ENCODE results near the gene RBFOX2. TPM values are rescaled to one million over a fixed set of nuclear protein-coding genes. Genes with fewer than 3 reads are reported as not detected.

RBFOX2 gene
- total and polyA plus RNA-seq, 3 donors from 2014 or later, result 53.4 to 85.2 (median 63.9) TPM

DNA sequence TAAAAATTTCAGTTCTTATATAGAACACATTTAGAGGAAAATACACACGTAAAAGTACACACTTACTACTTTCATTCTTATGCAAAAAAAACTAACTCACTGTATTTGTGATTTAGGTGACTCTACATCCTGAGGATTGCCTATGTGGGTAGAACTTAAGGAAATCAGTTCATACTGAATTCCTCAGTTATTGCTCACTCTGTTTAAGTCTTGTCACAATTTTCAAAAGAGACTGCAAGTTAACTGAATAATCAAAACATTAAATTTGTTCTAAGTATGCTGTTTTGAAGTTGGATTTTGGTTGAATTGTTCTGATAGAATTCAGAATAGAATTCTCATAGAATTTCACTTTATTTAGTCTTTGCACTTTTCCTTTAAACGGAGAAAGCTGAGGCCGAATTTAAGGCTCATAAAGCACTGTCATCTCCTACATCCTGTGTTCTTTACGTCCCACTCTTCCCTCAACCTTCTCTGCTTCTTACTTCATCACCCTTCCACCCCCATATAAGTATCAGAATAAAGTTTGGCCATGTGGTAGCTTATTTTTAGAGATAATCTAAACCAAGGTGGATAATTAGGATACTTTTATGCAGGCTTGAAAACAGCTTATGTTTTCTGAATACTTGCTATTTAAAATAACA, 251.2 kb downstream of the RBFOX2 start:
- intact Hi-C loops (cut with DNase I; ENCODE audit: low total_unique reads), result no loop called here
- no peak overlapping the region for H3K27ac ChIP-seq
- H3K4me1 ChIP-seq, result no peaks in the 10 kb centered on the region
- no peaks in the 10 kb centered on the region for H3K9me3 ChIP-seq
- H3K36me3 ChIP-seq (ENCODE audit: low read depth, missing control alignments), result no peaks in the 10 kb centered on the region
- H3K4me3 ChIP-seq, result no peak overlapping the region
- H3K27me3 ChIP-seq, result no peaks in the 10 kb centered on the region
- no peak for DNase-seq
- WGBS, 2 donors, result 79 to 83% methylated on average over 4 of the region's 4 CpGs
- TF ChIP-seq, protein P1, sequence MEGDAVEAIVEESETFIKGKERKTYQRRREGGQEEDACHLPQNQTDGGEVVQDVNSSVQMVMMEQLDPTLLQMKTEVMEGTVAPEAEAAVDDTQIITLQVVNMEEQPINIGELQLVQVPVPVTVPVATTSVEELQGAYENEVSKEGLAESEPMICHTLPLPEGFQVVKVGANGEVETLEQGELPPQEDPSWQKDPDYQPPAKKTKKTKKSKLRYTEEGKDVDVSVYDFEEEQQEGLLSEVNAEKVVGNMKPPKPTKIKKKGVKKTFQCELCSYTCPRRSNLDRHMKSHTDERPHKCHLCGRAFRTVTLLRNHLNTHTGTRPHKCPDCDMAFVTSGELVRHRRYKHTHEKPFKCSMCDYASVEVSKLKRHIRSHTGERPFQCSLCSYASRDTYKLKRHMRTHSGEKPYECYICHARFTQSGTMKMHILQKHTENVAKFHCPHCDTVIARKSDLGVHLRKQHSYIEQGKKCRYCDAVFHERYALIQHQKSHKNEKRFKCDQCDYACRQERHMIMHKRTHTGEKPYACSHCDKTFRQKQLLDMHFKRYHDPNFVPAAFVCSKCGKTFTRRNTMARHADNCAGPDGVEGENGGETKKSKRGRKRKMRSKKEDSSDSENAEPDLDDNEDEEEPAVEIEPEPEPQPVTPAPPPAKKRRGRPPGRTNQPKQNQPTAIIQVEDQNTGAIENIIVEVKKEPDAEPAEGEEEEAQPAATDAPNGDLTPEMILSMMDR (IDR thresholded peaks at IDR 0.05), result no peak
- no peak for TF ChIP-seq POLR2A (IDR thresholded peaks at IDR 0.05)

DNA sequence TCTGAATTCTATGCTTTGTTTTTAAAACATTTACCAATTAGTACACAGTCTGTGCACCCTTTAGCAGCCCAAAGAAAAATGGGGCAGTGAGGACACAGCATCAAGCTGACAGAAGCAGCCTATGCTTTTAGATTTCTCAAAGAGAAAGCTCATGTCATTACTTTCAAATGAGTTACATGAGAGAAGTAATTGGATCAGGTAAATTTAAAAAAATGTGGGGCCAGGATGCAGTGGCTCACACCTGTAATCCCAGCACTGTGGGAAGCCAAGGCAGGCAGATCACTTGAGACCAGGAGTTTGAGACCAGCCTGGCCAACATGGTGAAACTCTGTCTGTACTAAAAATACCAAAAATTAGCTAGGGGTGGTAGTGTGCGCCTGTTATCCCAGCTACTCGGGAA, 253.3 kb downstream of the RBFOX2 start:
- Histone ChIP-seq H3K9me3 (no peaks in the 10 kb centered on the region), H3K4me1 (no peaks in the 10 kb centered on the region), H3K27me3 (no peaks in the 10 kb centered on the region), H3K27ac (no peak overlapping the region), H3K36me3 (ENCODE audit: low read depth, missing control alignments) (no peaks in the 10 kb centered on the region), H3K4me3 (no peak overlapping the region)
- TF ChIP-seq POLR2A (IDR thresholded peaks at IDR 0.05), result no peak
- TF ChIP-seq, protein P1 (IDR thresholded peaks at IDR 0.05), result no peak
- intact Hi-C loops (cut with DNase I; ENCODE audit: low total_unique reads), result no loop called here
- DNase-seq, result no peak
- 76 to 94% methylated on average over 2 of the region's 2 CpGs for WGBS, 2 donors

DNA sequence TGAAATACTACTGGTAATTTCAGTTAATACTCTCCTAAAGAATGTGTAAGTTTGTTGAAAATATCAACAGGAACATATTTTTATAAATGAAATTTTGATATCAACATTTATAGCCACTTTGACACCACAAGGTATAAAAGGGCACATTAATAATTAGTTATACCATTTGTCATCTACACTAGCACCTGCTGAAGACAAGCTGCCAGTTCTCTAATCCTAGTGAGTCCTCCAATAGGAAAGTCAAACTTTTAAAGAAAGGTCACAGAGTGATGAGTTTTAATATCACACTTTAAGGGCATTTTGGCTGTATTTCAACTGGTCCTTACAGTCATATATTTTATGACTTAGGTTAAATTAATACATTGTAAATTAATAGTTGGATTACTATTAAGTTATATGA, 258.6 kb downstream of the RBFOX2 start:
- TF ChIP-seq POLR2A (IDR thresholded peaks at IDR 0.05), result no peak
- TF ChIP-seq, protein P1 (IDR thresholded peaks at IDR 0.05), result no peak
- Histone ChIP-seq H3K4me1 (no peaks in the 10 kb centered on the region), H3K36me3 (ENCODE audit: low read depth, missing control alignments) (no peaks in the 10 kb centered on the region), H3K4me3 (no peak overlapping the region), H3K27ac (no peak overlapping the region), H3K9me3 (no peaks in the 10 kb centered on the region), H3K27me3 (no peaks in the 10 kb centered on the region)
- intact Hi-C loops (cut with DNase I; ENCODE audit: low total_unique reads), result no loop called here
- DNase-seq, result no peak

DNA sequence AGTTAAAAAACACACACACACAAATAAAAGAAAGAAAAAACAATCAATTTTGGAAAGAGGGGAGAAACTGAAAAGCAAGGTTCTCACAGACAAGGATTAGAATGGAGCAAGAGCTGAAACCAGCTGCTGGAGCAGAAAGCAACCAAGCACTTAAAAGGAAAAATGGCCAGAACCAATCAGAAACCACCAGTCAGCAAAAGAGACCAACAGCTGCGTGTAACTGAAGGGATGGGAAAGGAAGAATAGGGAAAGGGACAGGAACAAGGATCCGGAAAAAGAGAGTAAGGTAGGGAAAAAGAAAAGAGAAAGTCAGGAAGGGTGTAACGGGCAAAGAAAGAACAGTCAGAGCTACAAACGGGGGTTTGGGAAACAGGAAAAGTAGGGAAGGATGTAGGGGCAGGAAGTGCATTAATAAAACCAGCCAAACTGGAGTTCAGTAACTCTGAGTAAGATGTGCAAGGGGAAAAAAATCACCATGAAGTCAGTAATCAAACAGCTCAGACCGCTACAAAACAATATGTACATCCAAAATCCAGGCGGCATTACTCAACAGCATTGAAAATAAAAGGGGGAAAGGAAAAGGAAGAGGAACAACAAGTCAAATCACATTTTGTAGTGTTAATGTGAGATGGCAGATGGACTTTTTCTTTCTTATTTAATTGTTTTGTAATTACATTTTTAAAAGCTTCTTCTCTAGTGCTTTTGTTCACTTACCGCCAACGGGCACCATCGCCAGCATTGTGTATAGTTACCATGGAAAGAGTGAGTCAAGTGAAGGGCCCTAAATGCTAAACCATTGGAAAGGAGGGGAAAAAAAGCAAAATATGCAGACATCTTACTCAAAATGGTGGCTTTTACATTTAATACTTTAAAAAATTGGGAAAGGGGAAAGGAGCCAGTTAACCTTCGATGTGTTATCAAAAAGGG, 261.7 kb downstream of the RBFOX2 start:
- no peak for DNase-seq
- Histone ChIP-seq H3K27ac (peak overlapping the region in 1 of 2 donors; percentile 35), H3K4me3 (no peak overlapping the region), H3K9me3 (no peaks in the 10 kb centered on the region), H3K4me1 (no peaks in the 10 kb centered on the region), H3K36me3 (ENCODE audit: low read depth, missing control alignments) (no peaks in the 10 kb centered on the region), H3K27me3 (no peaks in the 10 kb centered on the region)
- intact Hi-C loops (cut with DNase I; ENCODE audit: low total_unique reads), result no loop called here
- WGBS, 2 donors, result 72 to 76% methylated on average over 10 of the region's 10 CpGs
- TF ChIP-seq, protein P1 (IDR thresholded peaks at IDR 0.05), result no peak
- TF ChIP-seq POLR2A (IDR thresholded peaks at IDR 0.05), result no peak
